HepG2 (cell line): ENCODE data around the gene LRRC32.

Experiments used
- CBX5 ChIP-seq: sonication (generic); formaldehyde crosslinking; IDR thresholded peaks from 2 replicates; pipeline ENCODE4 v1.4.0; 2020; ENCODE audit warnings: missing genetic modification reagents, borderline replicate concordance
- EZH2 ChIP-seq: conservative IDR thresholded peaks from 2 replicates; pipeline ENCODE4 v1.6.1; 2012; ENCODE audit warnings: mild to moderate bottlenecking, low read depth, low read length, moderate library complexity
- HDAC1 ChIP-seq: sonication (generic); formaldehyde crosslinking; IDR thresholded peaks from 2 replicates; pipeline ENCODE4 v1.5.1; 2020; ENCODE audit warnings: mild to moderate bottlenecking, missing genetic modification reagents
- ZNF24 ChIP-seq: fragments of 450-650 bp; IDR thresholded peaks from 2 replicates; pipeline ENCODE4 v1.6.1; 2017; ENCODE audit warnings: antibody characterized with exemption, mild to moderate bottlenecking
- ZNF678 ChIP-seq: sonication (generic); formaldehyde crosslinking; IDR thresholded peaks from 2 replicates; pipeline ENCODE4 v1.4.0; 2020; ENCODE audit warnings: mild to moderate bottlenecking, missing genetic modification reagents

DNA sequence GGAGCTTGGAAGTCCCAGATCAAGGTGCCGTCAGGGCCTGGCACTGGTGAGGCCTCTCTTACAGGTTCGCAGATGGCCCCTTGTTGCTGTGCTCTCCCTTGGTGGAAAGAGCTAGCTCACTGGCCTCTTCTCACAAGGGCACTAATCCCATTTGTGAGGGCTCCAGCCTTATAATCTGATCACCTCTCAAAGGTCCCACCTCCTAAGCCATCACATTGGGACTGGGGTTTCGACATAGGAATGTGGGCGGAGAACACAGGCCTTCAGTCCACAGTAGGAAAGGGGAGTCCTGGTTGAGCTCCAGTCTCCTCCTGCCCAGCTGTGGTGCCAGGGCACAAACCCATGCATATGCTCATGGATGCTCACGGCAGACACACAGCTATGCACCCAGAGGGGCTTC is 14.0 kb upstream of the LRRC32 start:
- TF ChIP-seq HDAC1 (CRISPR knock-in tag): no peak
- no peak for TF ChIP-seq ZNF24
- TF ChIP-seq CBX5 (CRISPR knock-in tag): no peak
- TF ChIP-seq EZH2: no peak
- TF ChIP-seq ZNF678 (CRISPR knock-in tag): no peak
